22Rv1 (cell line): ENCODE results near the gene NINL.

ENCODE experiments used
- ZFX ChIP-seq: fragments of 450-650 bp; IDR thresholded peaks from 2 replicates; pipeline ENCODE4 v1.6.1; 2017; ENCODE audit warnings: antibody characterized with exemption, borderline replicate concordance
- TF ChIP-seq, protein P1 (sequence below): fragments of 450-650 bp; IDR thresholded peaks from 2 replicates; pipeline ENCODE4 v1.5.1; 2017; ENCODE audit warnings: mild to moderate bottlenecking

- TF ChIP-seq, protein P1, sequence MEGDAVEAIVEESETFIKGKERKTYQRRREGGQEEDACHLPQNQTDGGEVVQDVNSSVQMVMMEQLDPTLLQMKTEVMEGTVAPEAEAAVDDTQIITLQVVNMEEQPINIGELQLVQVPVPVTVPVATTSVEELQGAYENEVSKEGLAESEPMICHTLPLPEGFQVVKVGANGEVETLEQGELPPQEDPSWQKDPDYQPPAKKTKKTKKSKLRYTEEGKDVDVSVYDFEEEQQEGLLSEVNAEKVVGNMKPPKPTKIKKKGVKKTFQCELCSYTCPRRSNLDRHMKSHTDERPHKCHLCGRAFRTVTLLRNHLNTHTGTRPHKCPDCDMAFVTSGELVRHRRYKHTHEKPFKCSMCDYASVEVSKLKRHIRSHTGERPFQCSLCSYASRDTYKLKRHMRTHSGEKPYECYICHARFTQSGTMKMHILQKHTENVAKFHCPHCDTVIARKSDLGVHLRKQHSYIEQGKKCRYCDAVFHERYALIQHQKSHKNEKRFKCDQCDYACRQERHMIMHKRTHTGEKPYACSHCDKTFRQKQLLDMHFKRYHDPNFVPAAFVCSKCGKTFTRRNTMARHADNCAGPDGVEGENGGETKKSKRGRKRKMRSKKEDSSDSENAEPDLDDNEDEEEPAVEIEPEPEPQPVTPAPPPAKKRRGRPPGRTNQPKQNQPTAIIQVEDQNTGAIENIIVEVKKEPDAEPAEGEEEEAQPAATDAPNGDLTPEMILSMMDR = no peak
- TF ChIP-seq ZFX = no peak
These were observed 160.8 kb downstream of the NINL start for GRCh38 chr20:25424536-25424935.
